Measurements from ENCODE around the gene USP37. TPM values are rescaled to one million over a fixed set of nuclear protein-coding genes. Genes with fewer than 3 reads are reported as not detected.
A peak's percentile ranks its signal among the peaks of the same experiment; 100 is the strongest.

The USP37 gene
- polyA plus RNA-seq, 2 of the 4 experiments (the other 2 are of a cell fraction): 5.1 to 12.8 TPM

- H3K4me2 ChIP-seq: peak overlapping the region; percentile 9
- TF ChIP-seq ZSCAN20 (CRISPR knock-in tag; IDR thresholded peaks at IDR 0.05): no peak
- TF ChIP-seq CHD4 (IDR thresholded peaks at IDR 0.05; ENCODE audit: borderline replicate concordance): no peak
- no peak for TF ChIP-seq FOSL2 (IDR thresholded peaks at IDR 0.05)
- TF ChIP-seq FOSL2 (CRISPR knock-in tag; IDR thresholded peaks at IDR 0.05): no peak
- TF ChIP-seq SMC3 (IDR thresholded peaks at IDR 0.05): no peak
- TF ChIP-seq POLR2A (IDR thresholded peaks at IDR 0.05; ENCODE audit: low read length): no peak
- no peak for TF ChIP-seq ZFP36 (IDR thresholded peaks at IDR 0.05; ENCODE audit: borderline replicate concordance, partially characterized antibody)
- no peak for TF ChIP-seq HDAC2 (IDR thresholded peaks at IDR 0.05)
- no peak for TF ChIP-seq PHF8 (IDR thresholded peaks at IDR 0.05; ENCODE audit: borderline replicate concordance, low read depth)
- TF ChIP-seq NFE2L2 (conservative IDR thresholded peaks at IDR 0.05; ENCODE audit: low read length): no peak
- no peak for TF ChIP-seq HES2 (IDR thresholded peaks at IDR 0.05)
- TF ChIP-seq HOXB5 (CRISPR knock-in tag; IDR thresholded peaks at IDR 0.05): no peak
- TF ChIP-seq, protein P1, sequence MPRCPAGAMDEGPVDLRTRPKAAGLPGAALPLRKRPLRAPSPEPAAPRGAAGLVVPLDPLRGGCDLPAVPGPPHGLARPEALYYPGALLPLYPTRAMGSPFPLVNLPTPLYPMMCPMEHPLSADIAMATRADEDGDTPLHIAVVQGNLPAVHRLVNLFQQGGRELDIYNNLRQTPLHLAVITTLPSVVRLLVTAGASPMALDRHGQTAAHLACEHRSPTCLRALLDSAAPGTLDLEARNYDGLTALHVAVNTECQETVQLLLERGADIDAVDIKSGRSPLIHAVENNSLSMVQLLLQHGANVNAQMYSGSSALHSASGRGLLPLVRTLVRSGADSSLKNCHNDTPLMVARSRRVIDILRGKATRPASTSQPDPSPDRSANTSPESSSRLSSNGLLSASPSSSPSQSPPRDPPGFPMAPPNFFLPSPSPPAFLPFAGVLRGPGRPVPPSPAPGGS (IDR thresholded peaks at IDR 0.05): no peak
- no peak for TF ChIP-seq TP53 (CRISPR knock-in tag; IDR thresholded peaks at IDR 0.05)
- TF ChIP-seq, protein P2, sequence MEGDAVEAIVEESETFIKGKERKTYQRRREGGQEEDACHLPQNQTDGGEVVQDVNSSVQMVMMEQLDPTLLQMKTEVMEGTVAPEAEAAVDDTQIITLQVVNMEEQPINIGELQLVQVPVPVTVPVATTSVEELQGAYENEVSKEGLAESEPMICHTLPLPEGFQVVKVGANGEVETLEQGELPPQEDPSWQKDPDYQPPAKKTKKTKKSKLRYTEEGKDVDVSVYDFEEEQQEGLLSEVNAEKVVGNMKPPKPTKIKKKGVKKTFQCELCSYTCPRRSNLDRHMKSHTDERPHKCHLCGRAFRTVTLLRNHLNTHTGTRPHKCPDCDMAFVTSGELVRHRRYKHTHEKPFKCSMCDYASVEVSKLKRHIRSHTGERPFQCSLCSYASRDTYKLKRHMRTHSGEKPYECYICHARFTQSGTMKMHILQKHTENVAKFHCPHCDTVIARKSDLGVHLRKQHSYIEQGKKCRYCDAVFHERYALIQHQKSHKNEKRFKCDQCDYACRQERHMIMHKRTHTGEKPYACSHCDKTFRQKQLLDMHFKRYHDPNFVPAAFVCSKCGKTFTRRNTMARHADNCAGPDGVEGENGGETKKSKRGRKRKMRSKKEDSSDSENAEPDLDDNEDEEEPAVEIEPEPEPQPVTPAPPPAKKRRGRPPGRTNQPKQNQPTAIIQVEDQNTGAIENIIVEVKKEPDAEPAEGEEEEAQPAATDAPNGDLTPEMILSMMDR (IDR thresholded peaks at IDR 0.05): no peak
- no peak for TF ChIP-seq CBX8 (IDR thresholded peaks at IDR 0.05)
- no peak for TF ChIP-seq RNF2 (IDR thresholded peaks at IDR 0.05; ENCODE audit: borderline replicate concordance, low read depth)
- TF ChIP-seq NR3C1 (IDR thresholded peaks at IDR 0.05): no peak
- TF ChIP-seq KDM5A (IDR thresholded peaks at IDR 0.05): no peak
- no peak overlapping the region for H3K4me3 ChIP-seq
- ChIA-PET POLR2A (no interaction called here), CTCF (interaction anchor here (1.0 to 1.5 kb wide), 4 partner anchors 13 to 42 kb away, joined by 3 to 4 read pairs (median 3); no protein-coding TSS in a partner anchor)
- H3K4me1 ChIP-seq: peaks cover 40% of the 10 kb centered on the region
- FAIRE-seq (no peak), ATAC-seq (no peak), DNase-seq (ENCODE audit: low read depth in 1 of 2, low spot score in 1 of 2) (no peak)
- peak overlapping the region; percentile 19 to 41; a peak in 3 of 6 replicates for H3K27ac ChIP-seq
- no peaks in the 10 kb centered on the region for H3K9me3 ChIP-seq
These were observed 122.5 kb downstream of the USP37 start for GRCh38 chr2:218445602-218446001.

GRCh38 chr2:218444692-218445357 lies 123.3 kb downstream of the USP37 start:
- ATAC-seq (peak; percentile 54 to 67; a peak in 5 of 6 replicates), FAIRE-seq (no peak), DNase-seq (ENCODE audit: low read depth in 1 of 2, low spot score in 1 of 2) (peak in 1 of 2 experiments; percentile 78)
- no peaks in the 10 kb centered on the region for H3K9me3 ChIP-seq
- 75% methylated on average over 7 of the region's 7 CpGs for WGBS (ENCODE audit: missing lambda C conversion rate)
- H3K27ac ChIP-seq: peak overlapping the region; percentile 19 to 41; a peak in 4 of 6 replicates
- TF ChIP-seq MYC (IDR thresholded peaks at IDR 0.05; ENCODE audit: borderline replicate concordance, low read length) (no peak), JUN (IDR thresholded peaks at IDR 0.05) (no peak), RCOR1 (IDR thresholded peaks at IDR 0.05; ENCODE audit: low read depth, low read length) (no peak), NFE2L2 (conservative IDR thresholded peaks at IDR 0.05; ENCODE audit: low read length) (no peak), PHF8 (IDR thresholded peaks at IDR 0.05; ENCODE audit: borderline replicate concordance, low read depth) (no peak), ZNF302 (CRISPR knock-in tag; IDR thresholded peaks at IDR 0.05) (no peak), GATA3 (IDR thresholded peaks at IDR 0.05; ENCODE audit: borderline replicate concordance) (peak; percentile 85)
- H3K4me3 ChIP-seq: no peak overlapping the region
- peak overlapping the region; percentile 9 for H3K4me2 ChIP-seq
- CTCF ChIA-PET: interaction anchor here (0.7 to 1.0 kb wide), 3 partner anchors 10 to 41 kb away, joined by 3 read pairs; no protein-coding TSS in a partner anchor
- POLR2A ChIA-PET: no interaction called here
- peaks cover 38% of the 10 kb centered on the region for H3K4me1 ChIP-seq
